ENCODE measurements around the gene SLC44A2. TPM values are rescaled to one million over a fixed set of nuclear protein-coding genes. Genes with fewer than 3 reads are reported as not detected.

SLC44A2 gene
- total and polyA plus RNA-seq, 2 of the 8 experiments (the other 6 are each of a cell fraction or from before 2014, with no cell fraction given) = 105 to 120 TPM

DNA sequence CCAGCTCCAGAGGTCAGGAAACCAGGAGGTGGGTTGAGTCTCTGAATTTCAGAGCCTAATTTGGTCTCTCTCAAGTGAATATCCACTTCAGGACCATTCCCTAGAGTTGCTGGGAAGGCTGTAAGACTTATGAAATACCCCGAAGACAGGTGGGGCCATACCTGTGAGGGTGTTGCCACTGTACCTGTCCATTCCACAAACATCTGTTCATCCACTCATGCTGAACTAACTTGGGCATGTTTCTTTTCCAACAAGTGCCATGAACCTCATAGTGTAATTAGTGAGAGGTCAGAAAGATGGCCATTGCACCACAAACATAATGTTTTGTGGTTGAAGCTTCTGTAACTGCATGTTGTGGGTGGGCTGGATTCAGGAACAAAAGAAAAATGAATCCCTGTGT is 36.6 kb downstream of the SLC44A2 start:
- H3K56ac ChIP-seq (replicated peaks; ENCODE audit: insufficient read length, low read depth, low read length) = no peak overlapping the region
- no peak overlapping the region for H3K14ac ChIP-seq (ENCODE audit: insufficient read length)
- H2AK5ac ChIP-seq (ENCODE audit: low read depth, low read length) = no peak overlapping the region
- H3K23me2 ChIP-seq (ENCODE audit: low read depth, low read length) = no peaks in the 10 kb centered on the region
- no peak overlapping the region for H3K27ac ChIP-seq (ENCODE audit: low read depth, low read length)
- H3K27me3 ChIP-seq (replicated peaks in 1 of 4; ENCODE audit: control insufficient read depth in 3 of 4, extremely low read depth in 1 of 4, insufficient read depth in 3 of 4, low read length in 3 of 4) = no peaks in the 10 kb centered on the region
- H3K9me3 ChIP-seq (ENCODE audit: insufficient read depth in 2 of 2, low read depth in 1 of 2, low read length in 1 of 2) = no peaks in the 10 kb centered on the region
- no peak overlapping the region for H2BK5ac ChIP-seq (ENCODE audit: low read depth, low read length)
- H2BK15ac ChIP-seq (ENCODE audit: low read length) = no peak overlapping the region
- H3K4me1 ChIP-seq (replicated peaks in 1 of 4; ENCODE audit: control insufficient read depth in 3 of 4, insufficient read depth in 4 of 4, low read length in 3 of 4) = peaks cover 0 to 9% (median 3%) of the 10 kb centered on the region in 4 experiments; a peak in 5 of 7 replicates
- H3K79me1 ChIP-seq (ENCODE audit: low read depth, low read length) = peaks cover 3% of the 10 kb centered on the region; the same call in 1 of the 2 replicates
- no peak overlapping the region for H3K18ac ChIP-seq (ENCODE audit: extremely low read depth, low read length)
- H3K36me3 ChIP-seq (ENCODE audit: control insufficient read depth in 2 of 4, insufficient read depth in 4 of 4, low read length in 3 of 4) = peaks cover 22 to 47% (median 30%) of the 10 kb centered on the region in 4 experiments
- CTCF ChIA-PET (ENCODE audit: partially characterized antibody) = interaction anchor here (1.0 to 2.7 kb wide), 2 partner anchors 10 to 81 kb away, joined by 3 to 10 read pairs; no protein-coding TSS in a partner anchor
- H3K79me2 ChIP-seq (ENCODE audit: control insufficient read depth in 1 of 2, insufficient read depth in 2 of 2, low read length in 2 of 2) = peaks cover 94 to 100% of the 10 kb centered on the region in 2 experiments
- no peak overlapping the region for H3K4ac ChIP-seq (replicated peaks; ENCODE audit: insufficient read length, low read depth, low read length)
- peaks cover 46 to 53% of the 10 kb centered on the region in 2 experiments for H4K20me1 ChIP-seq (replicated peaks in 1 of 2; ENCODE audit: control insufficient read depth in 1 of 2, insufficient read depth in 2 of 2, low read length in 2 of 2)
- H4K5ac ChIP-seq (ENCODE audit: insufficient read length, low read depth, low read length) = no peak overlapping the region
- H2BK120ac ChIP-seq (replicated peaks; ENCODE audit: low read depth, low read length) = no peak overlapping the region
- H2AFZ ChIP-seq (ENCODE audit: low read length) = no peak overlapping the region
- H4K8ac ChIP-seq (ENCODE audit: extremely low read depth, insufficient read depth, low read length) = no peak overlapping the region
- H3K4me3 ChIP-seq (ENCODE audit: extremely low read depth in 1 of 4, insufficient read depth in 2 of 4, low read depth in 3 of 4, low read length in 4 of 4) = no peak overlapping the region
- no peak for DNase-seq (ENCODE audit: low read depth in 1 of 2, low spot score in 2 of 2)
- TF ChIP-seq ZNF274 (IDR thresholded peaks at IDR 0.05; ENCODE audit: borderline replicate concordance, extremely low read depth, low read length) (no peak), POLR2AphosphoS5 (IDR thresholded peaks at IDR 0.05; ENCODE audit: low read depth, low read length) (peak; percentile 53; the same call in 1 of the 2 replicates), KDM4A (IDR thresholded peaks at IDR 0.05; ENCODE audit: low read depth, low read length, severe bottlenecking) (no peak)
- no peak overlapping the region for H2BK20ac ChIP-seq (ENCODE audit: low read length)
- POLR2A ChIA-PET (ENCODE audit: partially characterized antibody) = interaction anchor here (0.7 to 59.0 kb wide), 12 partner anchors 9 to 96 kb away, joined by 3 to 1874 read pairs (median 4); partner anchors contain the start of genes DNM2, KRI1 and QTRT1
- no peak for FAIRE-seq
- H3K23ac ChIP-seq (ENCODE audit: insufficient read length) = no peak overlapping the region
- no peak overlapping the region for H2BK12ac ChIP-seq (ENCODE audit: low read depth, low read length)
- peak overlapping the region in 1 of 2 experiments; percentile 6; a peak in 1 of 4 replicates for H3K4me2 ChIP-seq (ENCODE audit: insufficient read depth in 1 of 2, low read depth in 2 of 2, low read length in 2 of 2)
- 82% methylated on average over 1 of the region's 1 CpG; no CpG with 5 or more reads in 1 of the 2 experiments for WGBS, 2 experiments (ENCODE audit: extremely low coverage in 1 of 2, insufficient coverage in 1 of 2, insufficient read length in 1 of 2, insufficient replicate concordance in 2 of 2, low coverage in 1 of 2, low lambda C conversion rate in 2 of 2, missing lambda C conversion rate in 1 of 2)
- H3K9ac ChIP-seq (replicated peaks in 1 of 4; ENCODE audit: extremely low read depth in 1 of 4, low read depth in 3 of 4, low read length in 3 of 4) = no peak overlapping the region
- H4K91ac ChIP-seq (replicated peaks; ENCODE audit: insufficient read length, low read length) = no peak overlapping the region

Data from H1 (cell line).